ENCODE measurements around the gene ARHGAP45.

DNA sequence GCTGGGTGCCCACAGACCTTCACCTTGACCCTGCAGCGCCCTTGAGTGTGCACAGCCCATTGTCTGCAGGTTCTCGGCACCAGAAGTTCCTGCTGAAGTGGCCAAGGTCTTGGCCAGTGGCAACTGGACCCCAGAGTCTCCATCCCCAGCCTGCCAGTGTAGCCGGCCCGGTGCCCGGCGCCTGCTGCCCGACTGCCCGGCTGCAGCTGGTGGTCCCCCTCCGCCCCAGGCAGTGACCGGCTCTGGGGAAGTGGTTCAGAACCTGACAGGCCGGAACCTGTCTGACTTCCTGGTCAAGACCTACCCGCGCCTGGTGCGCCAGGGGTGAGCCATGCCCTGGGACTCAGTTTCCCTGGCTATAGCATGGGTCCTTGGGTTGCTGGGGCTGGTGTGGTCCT lies 11.9 kb upstream of the ARHGAP45 start:
- no peak for TF ChIP-seq POLR2A (conservative IDR thresholded peaks at IDR 0.05)
- TF ChIP-seq PRPF4 (IDR thresholded peaks at IDR 0.05; ENCODE audit: insufficient read depth, low read depth, low read length, poor library complexity, severe bottlenecking), result no peak
- TF ChIP-seq EZH2 (IDR thresholded peaks at IDR 0.05; ENCODE audit: borderline replicate concordance, low read depth, low read length), result no peak
- TF ChIP-seq, protein P1, sequence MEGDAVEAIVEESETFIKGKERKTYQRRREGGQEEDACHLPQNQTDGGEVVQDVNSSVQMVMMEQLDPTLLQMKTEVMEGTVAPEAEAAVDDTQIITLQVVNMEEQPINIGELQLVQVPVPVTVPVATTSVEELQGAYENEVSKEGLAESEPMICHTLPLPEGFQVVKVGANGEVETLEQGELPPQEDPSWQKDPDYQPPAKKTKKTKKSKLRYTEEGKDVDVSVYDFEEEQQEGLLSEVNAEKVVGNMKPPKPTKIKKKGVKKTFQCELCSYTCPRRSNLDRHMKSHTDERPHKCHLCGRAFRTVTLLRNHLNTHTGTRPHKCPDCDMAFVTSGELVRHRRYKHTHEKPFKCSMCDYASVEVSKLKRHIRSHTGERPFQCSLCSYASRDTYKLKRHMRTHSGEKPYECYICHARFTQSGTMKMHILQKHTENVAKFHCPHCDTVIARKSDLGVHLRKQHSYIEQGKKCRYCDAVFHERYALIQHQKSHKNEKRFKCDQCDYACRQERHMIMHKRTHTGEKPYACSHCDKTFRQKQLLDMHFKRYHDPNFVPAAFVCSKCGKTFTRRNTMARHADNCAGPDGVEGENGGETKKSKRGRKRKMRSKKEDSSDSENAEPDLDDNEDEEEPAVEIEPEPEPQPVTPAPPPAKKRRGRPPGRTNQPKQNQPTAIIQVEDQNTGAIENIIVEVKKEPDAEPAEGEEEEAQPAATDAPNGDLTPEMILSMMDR (IDR thresholded peaks at IDR 0.05 in 2 of 3, conservative IDR thresholded peaks at IDR 0.05 in 1 of 3; ENCODE audit: insufficient read depth in 2 of 3, low read depth in 1 of 3, low read length in 3 of 3), result no peak
- no peak for TF ChIP-seq ZNF253 (CRISPR knock-in tag; conservative IDR thresholded peaks at IDR 0.05)
- no peak for TF ChIP-seq NFXL1 (CRISPR knock-in tag; IDR thresholded peaks at IDR 0.05)
- TF ChIP-seq PHB2 (IDR thresholded peaks at IDR 0.05; ENCODE audit: low read depth), result no peak
- TF ChIP-seq ZNF644 (tag; IDR thresholded peaks at IDR 0.05; ENCODE audit: low read depth), result no peak
- TF ChIP-seq ZNF780A (CRISPR knock-in tag; IDR thresholded peaks at IDR 0.05), result no peak
